ENCODE measurements around the gene ARID4B.

DNA sequence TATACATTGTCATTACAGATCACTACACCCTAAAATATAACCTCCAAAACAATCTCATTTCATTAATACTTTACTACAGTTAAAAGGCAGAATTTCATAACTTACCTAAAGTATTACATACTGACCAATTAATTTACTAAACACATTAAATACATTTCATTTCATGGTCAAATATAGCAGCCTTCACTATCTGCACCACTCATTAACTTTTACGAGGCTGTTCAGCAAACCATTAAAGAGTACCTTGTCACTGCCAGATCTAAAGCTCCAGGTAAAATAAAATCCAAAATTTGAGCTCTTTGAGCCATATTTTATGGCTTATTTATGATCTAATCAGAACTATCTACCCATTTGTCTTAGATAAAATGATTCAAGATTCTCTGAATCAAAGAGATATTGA is 100.6 kb downstream of the ARID4B start:
- no peak for TF ChIP-seq EP300 (IDR thresholded peaks at IDR 0.05)
- TF ChIP-seq, protein P1, sequence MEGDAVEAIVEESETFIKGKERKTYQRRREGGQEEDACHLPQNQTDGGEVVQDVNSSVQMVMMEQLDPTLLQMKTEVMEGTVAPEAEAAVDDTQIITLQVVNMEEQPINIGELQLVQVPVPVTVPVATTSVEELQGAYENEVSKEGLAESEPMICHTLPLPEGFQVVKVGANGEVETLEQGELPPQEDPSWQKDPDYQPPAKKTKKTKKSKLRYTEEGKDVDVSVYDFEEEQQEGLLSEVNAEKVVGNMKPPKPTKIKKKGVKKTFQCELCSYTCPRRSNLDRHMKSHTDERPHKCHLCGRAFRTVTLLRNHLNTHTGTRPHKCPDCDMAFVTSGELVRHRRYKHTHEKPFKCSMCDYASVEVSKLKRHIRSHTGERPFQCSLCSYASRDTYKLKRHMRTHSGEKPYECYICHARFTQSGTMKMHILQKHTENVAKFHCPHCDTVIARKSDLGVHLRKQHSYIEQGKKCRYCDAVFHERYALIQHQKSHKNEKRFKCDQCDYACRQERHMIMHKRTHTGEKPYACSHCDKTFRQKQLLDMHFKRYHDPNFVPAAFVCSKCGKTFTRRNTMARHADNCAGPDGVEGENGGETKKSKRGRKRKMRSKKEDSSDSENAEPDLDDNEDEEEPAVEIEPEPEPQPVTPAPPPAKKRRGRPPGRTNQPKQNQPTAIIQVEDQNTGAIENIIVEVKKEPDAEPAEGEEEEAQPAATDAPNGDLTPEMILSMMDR (IDR thresholded peaks at IDR 0.05): no peak
- no peak for TF ChIP-seq POLR2A (IDR thresholded peaks at IDR 0.05)
